ENCODE results near the gene FEZ2. TPM values are rescaled to one million over a fixed set of nuclear protein-coding genes. Genes with fewer than 3 reads are reported as not detected.

Gene FEZ2
- total RNA-seq, 2 donors from 2014 or later = 12.7 to 19.1 TPM

- no peak overlapping the region for H3K27ac ChIP-seq
- 59 to 76% methylated on average over 5 of the region's 5 CpGs for WGBS, 2 donors
- intact Hi-C loops (cut with DNase I) = no loop called here
- H3K27me3 ChIP-seq = no peaks in the 10 kb centered on the region
- no peaks in the 10 kb centered on the region for H3K9me3 ChIP-seq
- no peak overlapping the region for H3K4me3 ChIP-seq
- ATAC-seq (no peak), DNase-seq (no peak)
- TF ChIP-seq CTCF (IDR thresholded peaks at IDR 0.05) (no peak), POLR2A (IDR thresholded peaks at IDR 0.05) (no peak)
- H3K4me1 ChIP-seq = no peaks in the 10 kb centered on the region
- H3K36me3 ChIP-seq (replicated peaks in 1 of 2; ENCODE audit: insufficient read depth in 1 of 2, low read depth in 2 of 2) = no peaks in the 10 kb centered on the region
Observed at GRCh38 chr2:36538335-36538734, 59.6 kb downstream of the FEZ2 start.

GRCh38 chr2:36536776-36537175, 61.2 kb downstream of the FEZ2 start:
- no peak overlapping the region for H3K27ac ChIP-seq
- 64 to 70% methylated on average over 3 of the region's 3 CpGs for WGBS, 2 donors
- TF ChIP-seq CTCF (IDR thresholded peaks at IDR 0.05) = no peak
- no peak for TF ChIP-seq POLR2A (IDR thresholded peaks at IDR 0.05)
- intact Hi-C loops (cut with DNase I) = no loop called here
- DNase-seq (no peak), ATAC-seq (no peak)
- H3K9me3 ChIP-seq = no peaks in the 10 kb centered on the region
- H3K36me3 ChIP-seq (replicated peaks in 1 of 2; ENCODE audit: insufficient read depth in 1 of 2, low read depth in 2 of 2) = no peaks in the 10 kb centered on the region
- H3K4me3 ChIP-seq = no peak overlapping the region
- no peaks in the 10 kb centered on the region for H3K4me1 ChIP-seq
- no peaks in the 10 kb centered on the region for H3K27me3 ChIP-seq

- no peak for TF ChIP-seq POLR2A (IDR thresholded peaks at IDR 0.05)
- no peak for TF ChIP-seq CTCF (IDR thresholded peaks at IDR 0.05)
- intact Hi-C loops (cut with DNase I) = no loop called here
- DNase-seq (no peak), ATAC-seq (no peak)
- no peak overlapping the region for H3K27ac ChIP-seq
- WGBS, 2 donors = 71 to 79% methylated on average over 2 of the region's 2 CpGs
- no peaks in the 10 kb centered on the region for H3K36me3 ChIP-seq (replicated peaks in 1 of 2; ENCODE audit: insufficient read depth in 1 of 2, low read depth in 2 of 2)
- H3K4me1 ChIP-seq = no peaks in the 10 kb centered on the region
- no peaks in the 10 kb centered on the region for H3K27me3 ChIP-seq
- no peaks in the 10 kb centered on the region for H3K9me3 ChIP-seq
- no peak overlapping the region for H3K4me3 ChIP-seq
Observed at GRCh38 chr2:36535099-36535498, 62.9 kb downstream of the FEZ2 start.

GRCh38 chr2:36534275-36534799, 63.6 kb downstream of the FEZ2 start:
- intact Hi-C loops (cut with DNase I) = no loop called here
- no peaks in the 10 kb centered on the region for H3K4me1 ChIP-seq
- no peak overlapping the region for H3K27ac ChIP-seq
- H3K36me3 ChIP-seq (replicated peaks in 1 of 2; ENCODE audit: insufficient read depth in 1 of 2, low read depth in 2 of 2) = no peaks in the 10 kb centered on the region
- ATAC-seq (no peak), DNase-seq (no peak)
- H3K4me3 ChIP-seq = no peak overlapping the region
- no peak for TF ChIP-seq CTCF (IDR thresholded peaks at IDR 0.05)
- no peak for TF ChIP-seq POLR2A (IDR thresholded peaks at IDR 0.05)
- H3K27me3 ChIP-seq = no peaks in the 10 kb centered on the region
- H3K9me3 ChIP-seq = no peaks in the 10 kb centered on the region

GRCh38 chr2:36530983-36531354, 67.0 kb downstream of the FEZ2 start:
- 75 to 88% methylated on average over 3 of the region's 3 CpGs for WGBS, 2 donors
- Histone ChIP-seq H3K4me3 (no peak overlapping the region), H3K27me3 (no peaks in the 10 kb centered on the region), H3K4me1 (no peaks in the 10 kb centered on the region), H3K9me3 (no peaks in the 10 kb centered on the region), H3K27ac (no peak overlapping the region), H3K36me3 (replicated peaks in 1 of 2; ENCODE audit: insufficient read depth in 1 of 2, low read depth in 2 of 2) (no peaks in the 10 kb centered on the region)
- ATAC-seq (peak; percentile 45), DNase-seq (peak in 1 of 4 donors; percentile 10)
- intact Hi-C loops (cut with DNase I) = no loop called here
- TF ChIP-seq CTCF (IDR thresholded peaks at IDR 0.05) (no peak), POLR2A (IDR thresholded peaks at IDR 0.05) (no peak)
